GM21447 (cell line): ENCODE data around the gene ZNF559.

ENCODE experiments used
- ATAC-seq: cut with Tn5 transposase; IDR thresholded peaks from one replicate; pipeline ENCODE4 v1.9.1; 2021; ENCODE audit not compliant: unreplicated experiment

ZNF559 gene

GRCh38 chr19:9352505-9352904, 28.5 kb downstream of the ZNF559 start:
- ATAC-seq = no peak

- no peak for ATAC-seq
Measured at GRCh38 chr19:9353011-9353410, 29.0 kb downstream of the ZNF559 start.

GRCh38 chr19:9354651-9355050, 30.7 kb downstream of the ZNF559 start:
- no peak for ATAC-seq

DNA sequence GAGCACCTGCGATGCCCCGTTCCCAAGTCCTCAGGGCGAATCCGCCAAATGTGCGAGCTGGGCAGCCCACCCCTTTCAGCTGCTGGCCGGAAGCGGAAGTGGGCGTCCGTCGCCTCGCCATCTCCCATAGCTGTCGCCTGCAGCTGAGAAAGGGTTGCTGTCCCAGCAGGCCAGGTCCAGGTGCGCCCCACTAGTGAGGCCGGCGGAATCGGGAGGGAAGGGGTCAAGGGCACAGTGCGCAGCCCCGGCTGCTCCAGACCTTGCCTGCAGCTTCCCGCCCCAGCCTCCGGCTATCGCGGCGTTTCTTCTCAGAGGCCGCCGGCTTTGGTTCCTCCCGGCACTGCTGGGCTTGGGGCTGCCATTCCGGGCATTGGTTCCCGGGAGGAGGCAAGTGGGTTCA, 38.9 kb downstream of the ZNF559 start, which contains the start of gene ZNF177:
Gene ZNF177 (plus strand): TSS at position 109 of the 400 bp plus-strand sequence. CDS start 15,299 bp downstream, outside the sequence.
- no peak for ATAC-seq

DNA sequence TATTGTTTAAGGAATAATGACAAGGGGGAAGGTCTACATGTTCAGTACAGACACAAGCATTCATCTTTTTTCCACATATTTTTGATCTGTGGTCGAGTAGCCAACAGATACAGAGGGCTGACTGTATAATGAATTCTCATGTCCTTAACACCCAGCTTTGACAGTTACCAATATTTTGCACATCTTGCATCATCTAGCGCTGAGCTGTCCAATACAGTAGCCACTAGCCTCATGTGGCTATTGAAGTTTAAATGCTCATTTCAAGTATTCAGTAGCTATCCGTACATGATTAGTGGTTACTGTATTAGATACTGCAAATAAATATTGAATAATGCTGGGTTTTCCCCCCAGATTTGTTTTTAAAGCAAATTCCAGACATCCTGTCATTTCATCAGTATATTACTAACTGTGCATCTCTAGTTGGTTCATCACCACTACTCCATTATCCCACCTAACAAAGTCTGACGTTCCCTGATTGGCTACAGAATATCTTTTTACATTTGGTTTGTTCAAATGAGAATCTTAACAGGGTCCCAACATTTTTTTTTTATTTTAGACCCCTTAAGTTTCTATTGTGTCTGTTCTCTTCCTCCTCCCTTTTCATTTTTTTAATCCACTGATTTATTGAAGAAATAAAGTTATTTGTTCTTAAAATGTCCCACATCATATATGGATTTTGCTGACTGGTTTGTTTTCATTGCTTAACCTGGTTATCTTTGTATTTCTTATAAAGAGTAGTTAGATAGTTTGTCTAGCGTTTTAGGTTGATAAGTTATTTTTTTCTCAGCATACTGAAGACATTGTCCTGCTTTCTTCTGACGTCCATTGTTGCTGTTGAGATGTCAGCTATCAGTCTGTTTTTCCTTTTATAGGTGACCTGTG, 47.0 kb downstream of the ZNF559 start:
- ATAC-seq = no peak

GRCh38 chr19:9381361-9381785, 57.4 kb downstream of the ZNF559 start:
- ATAC-seq = no peak
